ENCODE results near the gene RPL22.

Gene RPL22

GRCh38 chr1:6199298-6200187 lies at the start of gene RPL22:
TSS of gene RPL22 (minus strand) at chr1:6199595. CDS start at chr1:6199573, 22 bp downstream.
- DNase-seq: peak; percentile 97

GRCh38 chr1:6248161-6248776 lies 48.9 kb upstream of the RPL22 start:
- DNase-seq: no peak

GRCh38 chr1:6247651-6248050 lies 48.3 kb upstream of the RPL22 start:
- DNase-seq: no peak

GRCh38 chr1:6246497-6247467 lies 47.4 kb upstream of the RPL22 start:
- peak; percentile 74 for DNase-seq

- DNase-seq: no peak
These were observed 46.6 kb upstream of the RPL22 start for GRCh38 chr1:6245869-6246496.

GRCh38 chr1:6245086-6245868 lies 45.9 kb upstream of the RPL22 start:
- peak; percentile 75 for DNase-seq

- no peak for DNase-seq
These were observed 45.1 kb upstream of the RPL22 start for GRCh38 chr1:6244401-6245049.

- DNase-seq: no peak
These were observed 44.6 kb upstream of the RPL22 start, which contains the start of gene HES3 for GRCh38 chr1:6243993-6244392. TSS of gene HES3 (plus strand) at chr1:6244179. CDS start at chr1:6244366, 187 bp downstream.

- DNase-seq: no peak
These were observed 43.8 kb upstream of the RPL22 start for GRCh38 chr1:6243053-6243834.

- DNase-seq: no peak
These were observed 42.7 kb upstream of the RPL22 start for GRCh38 chr1:6241887-6242740.

- no peak for DNase-seq
These were observed 41.9 kb upstream of the RPL22 start for GRCh38 chr1:6241107-6241886.

GRCh38 chr1:6239950-6240768 lies 40.8 kb upstream of the RPL22 start:
- DNase-seq: no peak

- DNase-seq: no peak
These were observed 39.9 kb upstream of the RPL22 start for GRCh38 chr1:6239213-6239752.

GRCh38 chr1:6237093-6237492 lies 37.7 kb upstream of the RPL22 start:
- DNase-seq: no peak

- no peak for DNase-seq
These were observed 35.9 kb upstream of the RPL22 start for GRCh38 chr1:6235296-6235677.

- no peak for DNase-seq
These were observed 35.3 kb upstream of the RPL22 start for GRCh38 chr1:6234502-6235295.
